Measurements from ENCODE around the gene FHIT. TPM values are rescaled to one million over a fixed set of nuclear protein-coding genes. Genes with fewer than 3 reads are reported as not detected.

Gene FHIT
- polyA plus RNA-seq, 1 donor = 35.8 TPM

DNA sequence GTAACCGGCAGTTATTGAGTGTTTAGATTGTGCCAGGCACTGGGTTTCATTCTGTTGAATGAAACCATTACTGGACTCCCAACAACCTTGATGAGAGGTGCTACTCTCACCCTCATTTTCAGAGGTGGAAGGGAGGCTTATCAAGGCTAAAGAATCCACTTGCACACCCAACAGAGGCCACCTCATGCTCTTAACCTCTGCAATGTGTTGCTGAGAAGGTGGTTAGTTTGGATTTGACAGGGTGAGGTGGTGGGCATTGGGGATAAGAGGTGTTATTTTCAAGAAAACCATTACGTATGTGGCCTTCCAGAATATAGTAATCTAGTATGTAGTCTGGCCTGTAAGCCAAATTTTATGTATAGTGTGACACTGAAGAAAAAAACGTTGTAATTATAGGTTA, 73.1 kb downstream of the FHIT start:
- WGBS (ENCODE audit: insufficient coverage, low lambda C conversion rate) = 67% methylated on average over 1 of the region's 3 CpGs
- Histone ChIP-seq H3K4me1 (ENCODE audit: control insufficient read depth, insufficient read depth, low read length) (peaks cover 6% of the 10 kb centered on the region), H3K36me3 (ENCODE audit: control insufficient read depth, insufficient read depth, low read length) (no peaks in the 10 kb centered on the region), H3K27ac (ENCODE audit: low read length) (no peak overlapping the region), H3K27me3 (ENCODE audit: control insufficient read depth, insufficient read depth, low read length) (no peaks in the 10 kb centered on the region), H3K9me3 (ENCODE audit: control insufficient read depth, low read depth, low read length) (no peaks in the 10 kb centered on the region), H3K4me3 (ENCODE audit: low read length) (no peak overlapping the region)
- no peak for DNase-seq

GRCh38 chr3:61177450-61177849, 73.8 kb downstream of the FHIT start:
- H3K4me1 ChIP-seq (ENCODE audit: control insufficient read depth, insufficient read depth, low read length) = peaks cover 6% of the 10 kb centered on the region
- no peak overlapping the region for H3K4me3 ChIP-seq (ENCODE audit: low read length)
- no peaks in the 10 kb centered on the region for H3K27me3 ChIP-seq (ENCODE audit: control insufficient read depth, insufficient read depth, low read length)
- no peak for DNase-seq
- H3K27ac ChIP-seq (ENCODE audit: low read length) = no peak overlapping the region
- WGBS (ENCODE audit: insufficient coverage, low lambda C conversion rate) = 80% methylated on average over 1 of the region's 2 CpGs
- no peaks in the 10 kb centered on the region for H3K36me3 ChIP-seq (ENCODE audit: control insufficient read depth, insufficient read depth, low read length)
- no peaks in the 10 kb centered on the region for H3K9me3 ChIP-seq (ENCODE audit: control insufficient read depth, low read depth, low read length)

GRCh38 chr3:61173676-61174075, 77.6 kb downstream of the FHIT start:
- no peak overlapping the region for H3K27ac ChIP-seq (ENCODE audit: low read length)
- H3K4me3 ChIP-seq (ENCODE audit: low read length) = no peak overlapping the region
- no peaks in the 10 kb centered on the region for H3K36me3 ChIP-seq (ENCODE audit: control insufficient read depth, insufficient read depth, low read length)
- no peaks in the 10 kb centered on the region for H3K9me3 ChIP-seq (ENCODE audit: control insufficient read depth, low read depth, low read length)
- DNase-seq = peak in 1 of 2 donors; percentile 64
- no peaks in the 10 kb centered on the region for H3K27me3 ChIP-seq (ENCODE audit: control insufficient read depth, insufficient read depth, low read length)
- H3K4me1 ChIP-seq (ENCODE audit: control insufficient read depth, insufficient read depth, low read length) = peaks cover 6% of the 10 kb centered on the region

DNA sequence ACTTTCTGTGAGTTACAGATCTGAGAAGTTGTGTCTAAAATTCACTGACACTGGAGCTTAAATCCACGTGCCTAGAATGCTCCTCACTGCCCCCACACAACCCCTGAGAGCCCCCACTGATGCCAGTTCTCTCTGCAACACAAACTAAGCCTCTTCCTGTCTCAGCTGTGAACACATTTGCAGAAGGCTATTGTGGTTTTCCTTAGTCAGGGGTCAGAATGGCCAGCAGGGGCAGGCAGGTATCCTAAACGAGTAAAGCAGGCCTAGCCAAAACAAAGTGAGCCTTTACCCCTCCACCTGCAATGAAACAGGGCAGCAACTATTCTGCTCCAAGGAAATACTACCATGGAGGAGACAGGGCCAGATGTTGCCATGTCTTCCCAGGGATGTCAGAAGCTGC, 78.6 kb downstream of the FHIT start:
- Histone ChIP-seq H3K27ac (ENCODE audit: low read length) (no peak overlapping the region), H3K9me3 (ENCODE audit: control insufficient read depth, low read depth, low read length) (no peaks in the 10 kb centered on the region), H3K36me3 (ENCODE audit: control insufficient read depth, insufficient read depth, low read length) (no peaks in the 10 kb centered on the region), H3K4me3 (ENCODE audit: low read length) (no peak overlapping the region), H3K4me1 (ENCODE audit: control insufficient read depth, insufficient read depth, low read length) (peaks cover 6% of the 10 kb centered on the region), H3K27me3 (ENCODE audit: control insufficient read depth, insufficient read depth, low read length) (no peaks in the 10 kb centered on the region)
- no CpG with 5 or more reads among the region's 2 CpGs for WGBS (ENCODE audit: insufficient coverage, low lambda C conversion rate)
- no peak for DNase-seq

- no peaks in the 10 kb centered on the region for H3K36me3 ChIP-seq (ENCODE audit: control insufficient read depth, insufficient read depth, low read length)
- DNase-seq = no peak
- H3K27ac ChIP-seq (ENCODE audit: low read length) = no peak overlapping the region
- H3K27me3 ChIP-seq (ENCODE audit: control insufficient read depth, insufficient read depth, low read length) = no peaks in the 10 kb centered on the region
- H3K4me1 ChIP-seq (ENCODE audit: control insufficient read depth, insufficient read depth, low read length) = peaks cover 6% of the 10 kb centered on the region
- no peak overlapping the region for H3K4me3 ChIP-seq (ENCODE audit: low read length)
- 100% methylated on average over 1 of the region's 1 CpG for WGBS (ENCODE audit: insufficient coverage, low lambda C conversion rate)
- no peaks in the 10 kb centered on the region for H3K9me3 ChIP-seq (ENCODE audit: control insufficient read depth, low read depth, low read length)
These were observed 79.0 kb downstream of the FHIT start for GRCh38 chr3:61172203-61172602.

DNA sequence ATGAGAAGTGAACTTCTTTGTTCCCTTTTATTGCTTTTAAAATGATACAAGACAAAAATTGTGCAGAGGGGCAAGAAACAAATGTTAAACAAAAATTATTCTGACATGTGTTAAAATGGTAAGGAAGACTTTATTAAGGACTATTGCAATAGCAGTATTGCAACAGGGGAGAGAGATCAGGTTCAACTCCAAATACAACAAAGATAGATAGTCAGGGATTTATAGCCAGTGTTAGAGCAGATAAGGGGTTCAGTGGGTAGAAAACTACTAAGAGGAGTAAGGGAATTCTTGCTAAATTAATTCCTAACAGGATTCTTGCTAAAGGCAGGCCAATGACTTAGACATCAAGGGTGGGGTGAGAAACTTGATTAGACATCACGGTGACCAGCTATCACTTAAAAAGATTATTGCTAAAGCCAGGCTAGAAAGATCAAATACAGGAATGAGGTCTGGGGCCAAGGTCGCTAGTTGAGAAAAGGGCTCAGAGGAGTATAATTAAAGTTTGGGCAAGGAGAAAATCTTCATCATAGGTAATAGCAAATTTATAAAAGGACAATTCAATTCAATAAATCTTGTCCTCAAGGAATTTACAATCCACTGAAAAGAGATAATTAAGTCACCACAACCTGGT, 81.5 kb downstream of the FHIT start:
- H3K4me3 ChIP-seq (ENCODE audit: low read length) = no peak overlapping the region
- no CpG with 5 or more reads among the region's 2 CpGs for WGBS (ENCODE audit: insufficient coverage, low lambda C conversion rate)
- peaks cover 9% of the 10 kb centered on the region for H3K4me1 ChIP-seq (ENCODE audit: control insufficient read depth, insufficient read depth, low read length)
- H3K27me3 ChIP-seq (ENCODE audit: control insufficient read depth, insufficient read depth, low read length) = no peaks in the 10 kb centered on the region
- H3K27ac ChIP-seq (ENCODE audit: low read length) = no peak overlapping the region
- H3K36me3 ChIP-seq (ENCODE audit: control insufficient read depth, insufficient read depth, low read length) = no peaks in the 10 kb centered on the region
- no peaks in the 10 kb centered on the region for H3K9me3 ChIP-seq (ENCODE audit: control insufficient read depth, low read depth, low read length)
- DNase-seq = peak; percentile 20 to 45

- H3K4me3 ChIP-seq (ENCODE audit: low read length) = no peak overlapping the region
- H3K4me1 ChIP-seq (ENCODE audit: control insufficient read depth, insufficient read depth, low read length) = peaks cover 6% of the 10 kb centered on the region
- H3K36me3 ChIP-seq (ENCODE audit: control insufficient read depth, insufficient read depth, low read length) = no peaks in the 10 kb centered on the region
- no peak overlapping the region for H3K27ac ChIP-seq (ENCODE audit: low read length)
- no CpG with 5 or more reads among the region's 3 CpGs for WGBS (ENCODE audit: insufficient coverage, low lambda C conversion rate)
- no peaks in the 10 kb centered on the region for H3K9me3 ChIP-seq (ENCODE audit: control insufficient read depth, low read depth, low read length)
- DNase-seq = no peak
- H3K27me3 ChIP-seq (ENCODE audit: control insufficient read depth, insufficient read depth, low read length) = no peaks in the 10 kb centered on the region
These were observed 83.0 kb downstream of the FHIT start for GRCh38 chr3:61168286-61168685.

DNA sequence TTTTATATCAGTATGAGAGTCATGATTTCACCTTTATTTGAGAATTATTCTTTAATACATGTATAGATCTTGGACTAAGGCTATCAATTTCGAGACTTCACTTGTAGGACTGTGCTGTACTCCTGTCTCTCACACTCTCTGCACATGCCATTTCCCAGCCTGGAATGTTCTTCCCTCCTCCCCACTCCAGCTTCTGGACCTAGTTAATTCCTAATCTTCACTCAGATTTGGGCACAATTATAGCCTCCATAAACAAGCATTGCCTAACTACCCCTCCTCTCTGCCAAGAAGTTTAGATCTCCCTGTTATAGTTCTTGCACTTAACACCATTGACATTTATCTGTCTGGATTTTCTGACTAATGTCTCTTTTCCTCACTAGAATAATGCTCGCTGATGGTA, 88.3 kb downstream of the FHIT start:
- no peaks in the 10 kb centered on the region for H3K9me3 ChIP-seq (ENCODE audit: control insufficient read depth, low read depth, low read length)
- no peaks in the 10 kb centered on the region for H3K27me3 ChIP-seq (ENCODE audit: control insufficient read depth, insufficient read depth, low read length)
- H3K36me3 ChIP-seq (ENCODE audit: control insufficient read depth, insufficient read depth, low read length) = no peaks in the 10 kb centered on the region
- no CpG with 5 or more reads among the region's 2 CpGs for WGBS (ENCODE audit: insufficient coverage, low lambda C conversion rate)
- peaks cover 10% of the 10 kb centered on the region for H3K4me1 ChIP-seq (ENCODE audit: control insufficient read depth, insufficient read depth, low read length)
- no peak overlapping the region for H3K4me3 ChIP-seq (ENCODE audit: low read length)
- H3K27ac ChIP-seq (ENCODE audit: low read length) = no peak overlapping the region
- peak in 1 of 2 donors; percentile 41 for DNase-seq

DNA sequence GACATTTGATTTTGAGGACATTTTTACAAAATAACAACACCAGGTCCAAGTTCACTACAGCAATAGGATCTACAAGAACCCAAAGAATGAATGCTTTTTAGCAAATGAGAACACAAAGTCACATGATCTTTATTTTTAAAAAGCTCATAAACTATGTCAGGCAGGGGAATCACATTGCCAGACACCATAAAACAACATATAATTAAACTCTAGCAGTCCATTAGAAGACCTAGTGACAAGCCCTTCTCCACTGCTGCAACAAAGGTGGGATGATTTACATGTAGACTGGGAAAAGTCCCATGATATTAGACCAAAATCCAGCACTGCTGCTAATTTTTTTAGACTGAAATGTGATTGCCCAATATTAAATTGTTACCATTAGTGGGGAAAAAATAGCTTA, 92.6 kb downstream of the FHIT start:
- Histone ChIP-seq H3K36me3 (ENCODE audit: control insufficient read depth, insufficient read depth, low read length) (no peaks in the 10 kb centered on the region), H3K27ac (ENCODE audit: low read length) (no peak overlapping the region), H3K4me3 (ENCODE audit: low read length) (no peak overlapping the region), H3K27me3 (ENCODE audit: control insufficient read depth, insufficient read depth, low read length) (no peaks in the 10 kb centered on the region), H3K9me3 (ENCODE audit: control insufficient read depth, low read depth, low read length) (no peaks in the 10 kb centered on the region), H3K4me1 (ENCODE audit: control insufficient read depth, insufficient read depth, low read length) (peaks cover 7% of the 10 kb centered on the region)
- DNase-seq = no peak

DNA sequence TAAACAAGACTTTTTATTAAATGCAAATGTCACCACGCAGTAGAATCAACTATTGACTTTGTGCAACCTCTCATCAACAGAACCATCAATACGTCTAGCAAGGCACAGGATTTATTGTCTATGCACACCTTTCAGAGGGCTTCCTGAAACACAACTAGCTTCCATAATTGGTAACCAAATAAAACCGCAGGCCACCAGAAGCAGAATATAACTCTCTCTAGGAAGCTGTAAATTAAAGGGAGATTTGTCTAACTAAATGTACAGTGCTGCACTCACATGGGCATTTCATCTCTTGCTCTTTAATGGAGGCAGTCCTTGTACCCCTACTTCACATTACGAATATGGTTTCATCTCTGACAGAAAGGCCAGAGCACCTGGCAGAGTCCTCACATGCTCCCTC, 93.0 kb downstream of the FHIT start:
- no peak overlapping the region for H3K27ac ChIP-seq (ENCODE audit: low read length)
- H3K36me3 ChIP-seq (ENCODE audit: control insufficient read depth, insufficient read depth, low read length) = no peaks in the 10 kb centered on the region
- WGBS (ENCODE audit: insufficient coverage, low lambda C conversion rate) = no CpG with 5 or more reads among the region's 4 CpGs
- no peak overlapping the region for H3K4me3 ChIP-seq (ENCODE audit: low read length)
- H3K27me3 ChIP-seq (ENCODE audit: control insufficient read depth, insufficient read depth, low read length) = no peaks in the 10 kb centered on the region
- peaks cover 4% of the 10 kb centered on the region for H3K4me1 ChIP-seq (ENCODE audit: control insufficient read depth, insufficient read depth, low read length)
- no peaks in the 10 kb centered on the region for H3K9me3 ChIP-seq (ENCODE audit: control insufficient read depth, low read depth, low read length)
- DNase-seq = no peak

DNA sequence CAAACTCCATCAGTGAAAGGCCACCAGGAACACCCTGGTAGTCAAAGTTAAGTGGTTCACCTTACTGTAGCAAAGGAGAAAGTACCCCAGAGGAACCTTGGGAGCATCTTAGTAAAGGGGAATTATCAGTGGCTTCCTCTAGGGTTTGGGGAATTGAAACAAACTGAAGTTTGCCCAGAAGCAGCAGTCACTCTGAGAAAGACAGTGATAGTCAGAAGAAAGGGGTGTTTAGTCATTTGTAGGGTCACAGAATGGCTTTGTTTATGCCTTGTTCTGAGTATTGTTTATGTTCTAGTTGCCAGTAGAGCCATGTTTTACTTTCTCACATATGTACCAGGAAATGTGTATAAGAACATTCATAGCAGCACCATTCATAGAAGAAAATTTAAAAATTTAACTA, 93.8 kb downstream of the FHIT start:
- Histone ChIP-seq H3K27ac (ENCODE audit: low read length) (no peak overlapping the region), H3K36me3 (ENCODE audit: control insufficient read depth, insufficient read depth, low read length) (no peaks in the 10 kb centered on the region), H3K4me1 (ENCODE audit: control insufficient read depth, insufficient read depth, low read length) (no peaks in the 10 kb centered on the region), H3K4me3 (ENCODE audit: low read length) (no peak overlapping the region), H3K27me3 (ENCODE audit: control insufficient read depth, insufficient read depth, low read length) (no peaks in the 10 kb centered on the region), H3K9me3 (ENCODE audit: control insufficient read depth, low read depth, low read length) (no peaks in the 10 kb centered on the region)
- DNase-seq = no peak

Measured in large intestine (tissue), 3 donors.